ENCODE data around the gene TLL1. TPM values are rescaled to one million over a fixed set of nuclear protein-coding genes. Genes with fewer than 3 reads are reported as not detected.

Gene TLL1
- total RNA-seq, 4 donors from 2014 or later, result 4.2 to 20.4 (median 8.4) TPM

DNA sequence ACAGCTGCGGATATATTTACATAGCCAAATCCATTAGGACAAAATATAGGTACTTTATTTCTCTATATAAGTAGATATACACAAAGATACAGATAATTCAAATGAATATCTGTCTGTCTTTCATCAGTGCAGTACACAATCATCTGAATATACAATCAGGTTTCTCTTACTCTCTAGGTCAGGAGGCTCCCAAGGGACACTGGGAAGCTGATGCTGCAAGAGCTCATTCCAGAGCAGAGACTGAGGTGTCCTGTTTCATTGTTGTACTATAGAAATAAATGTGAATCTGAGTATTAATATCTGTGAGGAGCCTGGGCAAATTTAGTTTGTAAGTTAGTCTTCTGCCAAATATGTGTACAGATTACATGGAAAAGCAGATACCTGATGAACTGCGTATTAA is 4.2 kb downstream of the TLL1 start:
- DNase-seq (ENCODE audit: low spot score in 2 of 2), result no peak
- Histone ChIP-seq H3K4me3 (no peak overlapping the region), H3K27me3 (peaks cover 0 to 8% of the 10 kb centered on the region in 2 donors), H3K9me3 (no peaks in the 10 kb centered on the region), H3K27ac (no peak overlapping the region), H3K36me3 (no peaks in the 10 kb centered on the region), H3K4me1 (peaks cover 0 to 27% (median 6%) of the 10 kb centered on the region in 4 donors)
- TF ChIP-seq EP300 (IDR thresholded peaks at IDR 0.05) (no peak), POLR2A (IDR thresholded peaks at IDR 0.05) (no peak)
- 89 to 97% methylated on average over 2 of the region's 2 CpGs for WGBS, 2 donors

DNA sequence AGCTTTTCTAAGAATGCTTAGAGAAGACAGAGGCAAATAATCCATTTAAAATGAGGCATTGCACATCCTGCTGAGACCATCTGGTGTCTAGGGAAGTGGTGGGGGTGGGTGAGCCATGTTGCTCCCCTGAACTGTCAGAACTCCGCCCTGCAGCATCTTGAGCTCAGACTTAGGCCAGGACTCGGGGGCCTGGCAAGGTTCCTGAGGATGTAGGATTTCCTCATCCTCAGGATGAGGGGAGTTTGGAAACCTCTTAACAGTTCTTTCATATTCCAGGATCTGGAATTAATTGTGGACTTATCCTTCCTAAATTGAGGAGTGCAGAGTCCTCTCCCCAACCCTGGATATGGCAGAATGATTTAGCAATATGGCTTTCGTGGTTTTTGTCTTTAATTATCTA is 6.6 kb downstream of the TLL1 start:
- Histone ChIP-seq H3K9me3 (no peaks in the 10 kb centered on the region), H3K36me3 (no peaks in the 10 kb centered on the region), H3K4me3 (no peak overlapping the region), H3K27ac (no peak overlapping the region), H3K27me3 (peaks cover 0 to 8% of the 10 kb centered on the region in 2 donors), H3K4me1 (peaks cover 0 to 7% (median 3%) of the 10 kb centered on the region in 4 donors)
- 57 to 62% methylated on average over 3 of the region's 3 CpGs for WGBS, 2 donors
- TF ChIP-seq POLR2A (IDR thresholded peaks at IDR 0.05), result no peak
- TF ChIP-seq, protein P1, sequence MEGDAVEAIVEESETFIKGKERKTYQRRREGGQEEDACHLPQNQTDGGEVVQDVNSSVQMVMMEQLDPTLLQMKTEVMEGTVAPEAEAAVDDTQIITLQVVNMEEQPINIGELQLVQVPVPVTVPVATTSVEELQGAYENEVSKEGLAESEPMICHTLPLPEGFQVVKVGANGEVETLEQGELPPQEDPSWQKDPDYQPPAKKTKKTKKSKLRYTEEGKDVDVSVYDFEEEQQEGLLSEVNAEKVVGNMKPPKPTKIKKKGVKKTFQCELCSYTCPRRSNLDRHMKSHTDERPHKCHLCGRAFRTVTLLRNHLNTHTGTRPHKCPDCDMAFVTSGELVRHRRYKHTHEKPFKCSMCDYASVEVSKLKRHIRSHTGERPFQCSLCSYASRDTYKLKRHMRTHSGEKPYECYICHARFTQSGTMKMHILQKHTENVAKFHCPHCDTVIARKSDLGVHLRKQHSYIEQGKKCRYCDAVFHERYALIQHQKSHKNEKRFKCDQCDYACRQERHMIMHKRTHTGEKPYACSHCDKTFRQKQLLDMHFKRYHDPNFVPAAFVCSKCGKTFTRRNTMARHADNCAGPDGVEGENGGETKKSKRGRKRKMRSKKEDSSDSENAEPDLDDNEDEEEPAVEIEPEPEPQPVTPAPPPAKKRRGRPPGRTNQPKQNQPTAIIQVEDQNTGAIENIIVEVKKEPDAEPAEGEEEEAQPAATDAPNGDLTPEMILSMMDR (IDR thresholded peaks at IDR 0.05), result no peak
- no peak for TF ChIP-seq EP300 (IDR thresholded peaks at IDR 0.05)
- no peak for DNase-seq (ENCODE audit: low spot score in 2 of 2)

DNA sequence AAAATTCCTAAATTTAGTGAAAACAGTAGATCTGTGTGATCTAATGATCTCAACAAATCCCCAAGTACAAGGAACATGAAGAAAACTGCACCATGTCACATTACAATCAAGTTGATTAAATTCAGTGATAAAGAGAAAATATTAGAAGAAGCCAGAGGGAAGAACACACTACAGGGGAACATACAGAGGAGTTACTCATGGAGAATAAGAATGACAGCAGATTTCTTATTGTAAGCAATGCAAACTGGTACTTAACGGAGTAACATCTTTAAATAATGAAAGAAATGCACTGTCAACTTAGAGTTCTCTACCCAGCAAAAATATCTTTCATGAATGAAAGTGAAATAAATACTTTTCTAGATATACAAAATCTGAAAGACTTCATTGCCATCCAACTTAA is 21.1 kb downstream of the TLL1 start:
- DNase-seq (ENCODE audit: low spot score in 2 of 2), result no peak
- no peak for TF ChIP-seq POLR2A (IDR thresholded peaks at IDR 0.05)
- TF ChIP-seq, protein P1 (IDR thresholded peaks at IDR 0.05), result no peak
- no peak for TF ChIP-seq EP300 (IDR thresholded peaks at IDR 0.05)
- Histone ChIP-seq H3K9me3 (peaks cover 0 to 30% (median 1%) of the 10 kb centered on the region in 4 donors), H3K27me3 (no peaks in the 10 kb centered on the region), H3K27ac (no peak overlapping the region), H3K4me3 (no peak overlapping the region), H3K4me1 (no peaks in the 10 kb centered on the region), H3K36me3 (no peaks in the 10 kb centered on the region)
- WGBS, 2 donors, result 91% methylated on average over 1 of the region's 1 CpG

DNA sequence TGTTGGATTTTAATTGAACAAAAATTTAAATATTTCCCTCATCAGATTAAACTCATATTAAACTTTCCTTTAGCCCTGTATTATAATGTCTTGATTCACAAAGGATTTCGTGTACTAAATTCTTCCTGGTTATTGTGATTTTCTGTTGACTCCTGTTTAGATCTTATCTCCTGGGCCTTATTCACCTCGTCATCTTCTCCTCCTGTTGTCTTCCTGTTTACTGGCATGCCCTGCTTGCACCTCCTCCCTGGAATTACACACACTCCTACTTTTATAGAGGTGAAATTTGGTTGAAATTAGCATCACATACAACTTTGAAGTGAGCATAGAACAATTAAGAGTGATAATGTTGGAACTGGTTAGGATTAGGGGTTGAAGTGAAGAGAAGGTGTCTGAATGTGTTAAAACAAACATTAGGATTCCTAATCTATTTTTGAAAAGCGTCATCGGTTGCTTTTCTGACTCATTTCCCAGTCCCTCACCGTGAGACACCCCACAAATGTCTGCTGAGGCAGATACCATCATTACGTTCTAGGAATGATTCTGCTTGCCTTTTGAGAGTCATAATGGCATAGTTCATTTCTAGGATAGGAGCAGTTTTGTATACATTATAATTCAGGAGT is 32.5 kb downstream of the TLL1 start:
- Histone ChIP-seq H3K36me3 (no peaks in the 10 kb centered on the region), H3K4me3 (no peak overlapping the region), H3K9me3 (no peaks in the 10 kb centered on the region), H3K27ac (no peak overlapping the region), H3K4me1 (no peaks in the 10 kb centered on the region), H3K27me3 (no peaks in the 10 kb centered on the region)
- no peak for DNase-seq (ENCODE audit: low spot score in 2 of 2)
- no peak for TF ChIP-seq POLR2A (IDR thresholded peaks at IDR 0.05)
- TF ChIP-seq, protein P1 (IDR thresholded peaks at IDR 0.05), result no peak
- TF ChIP-seq EP300 (IDR thresholded peaks at IDR 0.05), result no peak
- WGBS, 2 donors, result 47 to 64% methylated on average over 6 of the region's 6 CpGs

DNA sequence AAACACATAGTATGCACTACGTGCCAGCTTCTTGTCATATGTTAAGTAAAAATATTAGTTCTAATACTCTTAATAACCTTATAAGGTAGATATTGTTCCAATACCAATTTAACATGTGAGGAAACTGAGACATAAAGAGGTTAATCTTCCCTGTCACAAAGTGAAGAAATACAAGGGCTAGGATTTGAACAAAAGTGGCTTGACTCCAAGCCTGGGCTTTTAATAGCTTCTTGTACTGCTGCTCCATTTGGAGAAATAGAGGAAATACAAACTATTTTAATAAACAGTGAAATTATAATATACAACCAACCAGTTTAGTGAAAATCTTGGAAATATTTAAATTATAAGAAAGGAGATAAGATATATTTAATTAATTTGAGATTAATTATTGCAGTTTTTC is 33.2 kb downstream of the TLL1 start:
- WGBS, 2 donors, result 76 to 78% methylated on average over 1 of the region's 1 CpG
- Histone ChIP-seq H3K4me1 (no peaks in the 10 kb centered on the region), H3K27ac (no peak overlapping the region), H3K4me3 (no peak overlapping the region), H3K36me3 (no peaks in the 10 kb centered on the region), H3K9me3 (no peaks in the 10 kb centered on the region), H3K27me3 (no peaks in the 10 kb centered on the region)
- TF ChIP-seq POLR2A (IDR thresholded peaks at IDR 0.05), result no peak
- TF ChIP-seq, protein P1 (IDR thresholded peaks at IDR 0.05), result no peak
- no peak for TF ChIP-seq EP300 (IDR thresholded peaks at IDR 0.05)
- DNase-seq (ENCODE audit: low spot score in 2 of 2), result no peak
